Liver (tissue), 9 donors: ENCODE data around the gene CELF2. TPM values are rescaled to one million over a fixed set of nuclear protein-coding genes. Genes with fewer than 3 reads are reported as not detected.

Experiments
- DNase-seq: peaks from one replicate; pipeline ENCODE4 v3.0.0-alpha.2; 2017; ENCODE audit warnings: low spot score
- H3K27ac ChIP-seq, 2 donors: one replicate each; pipeline ENCODE4 v1.7.0; 2013; ENCODE audit warnings: inconsistent platforms in 2 of 2, low read length in 2 of 2, control low read depth in 1 of 2, low read depth in 1 of 2, mild to moderate bottlenecking in 1 of 2
- H3K27me3 ChIP-seq, 4 donors: one replicate each; pipeline versions ENCODE4 v1.6.1 to v1.7.0; 2013; ENCODE audit warnings: low read length in 3 of 4, inconsistent platforms in 1 of 4, mild to moderate bottlenecking in 1 of 4, moderate library complexity in 1 of 4; ENCODE audit not compliant: control insufficient read depth in 4 of 4, insufficient read depth in 4 of 4
- H3K36me3 ChIP-seq, 4 donors: one replicate each; pipeline versions ENCODE4 v1.6.1 to v1.7.0; 2013; ENCODE audit warnings: low read length in 3 of 4, mild to moderate bottlenecking in 3 of 4, low read depth in 1 of 4, moderate library complexity in 1 of 4; ENCODE audit not compliant: control insufficient read depth in 4 of 4, insufficient read depth in 3 of 4
- H3K4me1 ChIP-seq, 4 donors: one replicate each; pipeline versions ENCODE4 v1.6.1 to v1.7.0; 2013; ENCODE audit warnings: low read length in 3 of 4, mild to moderate bottlenecking in 3 of 4, moderate library complexity in 1 of 4; ENCODE audit not compliant: control insufficient read depth in 4 of 4, insufficient read depth in 4 of 4
- H3K4me3 ChIP-seq, 3 donors: one replicate each; pipeline versions ENCODE4 v1.6.1 to v1.7.0; 2013; ENCODE audit warnings: low read length in 3 of 3, control low read depth in 1 of 3, low read depth in 1 of 3, mild to moderate bottlenecking in 1 of 3
- H3K9ac ChIP-seq, 2 donors: one replicate each; pipeline ENCODE4 v1.7.0; 2013; ENCODE audit warnings: low read length in 2 of 2, mild to moderate bottlenecking in 2 of 2, moderate library complexity in 2 of 2, control low read depth in 1 of 2, low read depth in 1 of 2
- H3K9me3 ChIP-seq, 4 donors: one replicate each; pipeline versions ENCODE4 v1.6.1 to v1.7.0; 2013; ENCODE audit warnings: low read length in 3 of 4; ENCODE audit not compliant: control insufficient read depth in 4 of 4
- ATF3 ChIP-seq: IDR thresholded peaks from 2 replicates; pipeline ENCODE4 v1.6.1; 2016; ENCODE audit warnings: antibody characterized with exemption
- CTCF ChIP-seq: fragments of 150-350 bp; IDR thresholded peaks from 2 replicates; pipeline ENCODE4 v1.5.1; 2017; ENCODE audit warnings: improper control_type of control experiment, low read depth, low read length; ENCODE audit not compliant: missing input control
- EGR1 ChIP-seq, 2 donors: IDR thresholded peaks; 2 replicates each; pipeline ENCODE4 v1.6.1; 2016 to 2018; ENCODE audit warnings: antibody characterized with exemption in 2 of 2, low read depth in 2 of 2
- FOXA1 ChIP-seq: IDR thresholded peaks from 2 replicates; pipeline ENCODE4 v1.6.1; 2016; ENCODE audit warnings: antibody characterized with exemption
- FOXA2 ChIP-seq: IDR thresholded peaks from 2 replicates; pipeline ENCODE4 v1.6.1; 2016; ENCODE audit warnings: antibody characterized with exemption
- GABPA ChIP-seq, 2 donors: IDR thresholded peaks in 1 of 2; conservative IDR thresholded peaks in 1 of 2; 2 replicates each; pipeline ENCODE4 v1.6.1; 2016; ENCODE audit warnings: antibody characterized with exemption in 2 of 2, mild to moderate bottlenecking in 1 of 2, moderate library complexity in 1 of 2
- HNF4A ChIP-seq, 2 donors: conservative IDR thresholded peaks; 2 replicates each; pipeline ENCODE4 v1.6.1; 2016; ENCODE audit warnings: antibody characterized with exemption in 2 of 2, mild to moderate bottlenecking in 2 of 2
- HNF4G ChIP-seq: IDR thresholded peaks from 2 replicates; pipeline ENCODE4 v1.6.1; 2016; ENCODE audit warnings: antibody characterized with exemption
- JUND ChIP-seq, 2 donors: IDR thresholded peaks; 2 replicates each; pipeline ENCODE4 v1.6.1; 2016; ENCODE audit warnings: antibody characterized with exemption in 2 of 2
- MAX ChIP-seq: IDR thresholded peaks from 2 replicates; pipeline ENCODE4 v1.6.1; 2016; ENCODE audit warnings: antibody characterized with exemption
- NR2F2 ChIP-seq: IDR thresholded peaks from 2 replicates; pipeline ENCODE4 v1.6.1; 2016; ENCODE audit warnings: antibody characterized with exemption
- RAD21 ChIP-seq, 2 donors: IDR thresholded peaks; 2 replicates each; pipeline ENCODE4 v1.6.1; 2016; ENCODE audit warnings: antibody characterized with exemption in 2 of 2, mild to moderate bottlenecking in 2 of 2
- RXRA ChIP-seq, 2 donors: IDR thresholded peaks; 2 replicates each; pipeline ENCODE4 v1.6.1; 2017 to 2018; ENCODE audit warnings: antibody characterized with exemption in 2 of 2, mild to moderate bottlenecking in 1 of 2
- SP1 ChIP-seq: IDR thresholded peaks from 2 replicates; pipeline ENCODE4 v1.6.1; 2018; ENCODE audit warnings: antibody characterized with exemption, mild to moderate bottlenecking
- TAF1 ChIP-seq: conservative IDR thresholded peaks from 2 replicates; pipeline ENCODE4 v1.6.1; 2016; ENCODE audit warnings: antibody characterized with exemption, mild to moderate bottlenecking
- YY1 ChIP-seq: IDR thresholded peaks from 2 replicates; pipeline ENCODE4 v1.6.1; 2016; ENCODE audit warnings: antibody characterized with exemption, mild to moderate bottlenecking
- ZBTB33 ChIP-seq: IDR thresholded peaks from 2 replicates; pipeline ENCODE4 v1.6.1; 2016; ENCODE audit warnings: antibody characterized with exemption
- WGBS: extraction: QIAGEN DNeasy Blood & Tissue Kit; methylation state at CpG from one replicate; pipeline ENCODE4 v1.1.7; 2013; 5-methylcytosine and 5-hydroxymethylcytosine counted together
- polyA plus RNA-seq, 2 donors: library from polyadenylated mRNA; stranded (reverse) in 1 of 2; unstranded in 1 of 2; fragments of 200-250 nt in 1 of 2; fragments of >200 nt in 1 of 2; fragmentation: Nextera tagmentation in 1 of 2; extraction: Ambion mirVana in 1 of 2; gene quantifications; one replicate each; pipeline versions ENCODE4 v1.2.1 to v1.2.3, GENCODE V29; 2013 to 2015
- total RNA-seq, 2 donors: library from RNA; depleted of rRNA; stranded (reverse); fragments of >200 nt; gene quantifications; one replicate each; pipeline ENCODE4 v1.2.3, GENCODE V29; 2014
- donor health status: healthy.
- donor health status: healthy.
- donor health status: healthy.
- donor health status: healthy.
- donor health status: healthy.

Gene CELF2
- total and polyA plus RNA-seq, 4 donors = 1.4 to 8.5 (median 5.6) TPM

GRCh38 chr10:11245510-11245909 is 227.8 kb downstream of the CELF2 start (continued):
- no peak for TF ChIP-seq HNF4A (conservative IDR thresholded peaks at IDR 0.05)
- TF ChIP-seq JUND (IDR thresholded peaks at IDR 0.05) = no peak
- no peak for TF ChIP-seq EGR1 (IDR thresholded peaks at IDR 0.05; ENCODE audit: low read depth in 2 of 2)
- no peak for TF ChIP-seq ZBTB33

- no peak overlapping the region for H3K4me3 ChIP-seq
- peaks cover 0 to 1% (median 0%) of the 10 kb centered on the region in 4 donors for H3K36me3 ChIP-seq
- H3K27me3 ChIP-seq = no peaks in the 10 kb centered on the region
- WGBS = 94% methylated on average over 9 of the region's 9 CpGs
- no peak overlapping the region for H3K27ac ChIP-seq
- H3K9ac ChIP-seq = no peak overlapping the region
- no peaks in the 10 kb centered on the region for H3K9me3 ChIP-seq
- no peak for TF ChIP-seq RXRA (IDR thresholded peaks at IDR 0.05)
- no peak for TF ChIP-seq FOXA2
- TF ChIP-seq NR2F2 = no peak
- no peak for TF ChIP-seq CTCF
- TF ChIP-seq TAF1 = no peak
- no peak for TF ChIP-seq EGR1 (IDR thresholded peaks at IDR 0.05; ENCODE audit: low read depth in 2 of 2)
- no peak for TF ChIP-seq YY1
- TF ChIP-seq ZBTB33 = no peak
- no peak for TF ChIP-seq MAX
- no peak for TF ChIP-seq ATF3
- no peak for DNase-seq
- H3K4me1 ChIP-seq = peaks cover 0 to 4% (median 0%) of the 10 kb centered on the region in 4 donors
Observed at GRCh38 chr10:11245981-11246590, 228.4 kb downstream of the CELF2 start.

GRCh38 chr10:11246752-11247467 is 229.2 kb downstream of the CELF2 start:
- no peak for DNase-seq
- Histone ChIP-seq H3K9ac (no peak overlapping the region), H3K27ac (no peak overlapping the region), H3K4me1 (peaks cover 0 to 4% (median 0%) of the 10 kb centered on the region in 4 donors), H3K9me3 (no peaks in the 10 kb centered on the region), H3K36me3 (peaks cover 0 to 1% (median 0%) of the 10 kb centered on the region in 4 donors), H3K27me3 (no peaks in the 10 kb centered on the region), H3K4me3 (no peak overlapping the region)
- WGBS = 87% methylated on average over 24 of the region's 24 CpGs
- no peak for TF ChIP-seq NR2F2
- TF ChIP-seq RXRA (IDR thresholded peaks at IDR 0.05) = no peak
- TF ChIP-seq SP1 = no peak
- no peak for TF ChIP-seq YY1
- TF ChIP-seq ZBTB33 = no peak
- no peak for TF ChIP-seq CTCF
- TF ChIP-seq EGR1 (IDR thresholded peaks at IDR 0.05; ENCODE audit: low read depth in 2 of 2) = no peak
- TF ChIP-seq HNF4G = no peak
- TF ChIP-seq ATF3 = no peak
- TF ChIP-seq RAD21 (IDR thresholded peaks at IDR 0.05) = no peak
- no peak for TF ChIP-seq FOXA1
- TF ChIP-seq GABPA (IDR thresholded peaks at IDR 0.05 in 1 of 2, conservative IDR thresholded peaks at IDR 0.05 in 1 of 2) = no peak
